Measurements from ENCODE around the gene KLHDC7B.

The KLHDC7B gene

DNA sequence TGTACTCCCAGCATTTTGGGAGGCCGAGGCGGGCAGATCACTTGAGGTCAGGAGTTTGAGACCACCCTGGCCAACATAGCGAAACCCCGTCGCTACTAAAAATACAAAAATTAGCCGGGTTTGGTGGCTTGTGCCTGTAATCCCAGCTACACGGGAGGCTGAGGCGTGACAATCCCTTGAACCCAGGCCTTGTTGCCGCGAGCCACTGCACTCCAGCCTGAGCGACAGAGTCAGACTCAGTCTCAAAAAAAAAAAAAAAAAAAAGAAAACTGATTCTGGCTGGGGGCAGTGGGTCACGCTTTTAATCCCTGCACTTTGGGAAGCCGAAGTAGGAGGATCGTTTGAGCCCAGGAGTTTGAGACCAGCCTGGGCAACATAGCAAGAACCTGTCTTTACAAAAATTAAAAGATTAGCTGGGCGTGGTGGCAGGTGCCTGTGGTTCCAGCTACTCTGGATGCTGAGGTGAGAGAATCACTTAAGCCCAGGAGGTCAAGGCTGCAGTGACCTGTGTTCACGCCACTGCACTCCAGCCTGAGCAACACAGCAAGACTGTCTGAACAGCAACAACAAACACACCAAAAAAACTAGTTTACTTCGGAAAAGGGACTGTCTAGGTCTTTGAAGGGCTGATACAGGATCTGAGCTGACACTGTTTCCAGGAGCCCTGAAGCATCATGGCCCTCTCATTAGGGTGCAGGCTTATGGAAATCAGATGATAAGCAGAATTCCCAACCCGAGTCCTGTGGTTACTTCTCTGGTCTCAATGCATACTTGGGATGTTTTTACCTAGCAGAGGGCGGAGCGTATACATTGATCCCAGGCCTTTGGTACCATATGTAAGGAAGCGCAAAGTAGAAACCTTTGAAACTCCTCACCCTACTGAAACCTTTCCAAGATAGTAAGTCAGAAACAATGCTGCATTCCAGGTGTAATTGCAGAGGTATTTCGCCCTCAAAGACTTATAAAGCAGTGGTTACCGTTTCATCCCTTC lies 38.7 kb downstream of the KLHDC7B start:
- no peak for DNase-seq (ENCODE audit: low spot score)
- TF ChIP-seq, protein P1, sequence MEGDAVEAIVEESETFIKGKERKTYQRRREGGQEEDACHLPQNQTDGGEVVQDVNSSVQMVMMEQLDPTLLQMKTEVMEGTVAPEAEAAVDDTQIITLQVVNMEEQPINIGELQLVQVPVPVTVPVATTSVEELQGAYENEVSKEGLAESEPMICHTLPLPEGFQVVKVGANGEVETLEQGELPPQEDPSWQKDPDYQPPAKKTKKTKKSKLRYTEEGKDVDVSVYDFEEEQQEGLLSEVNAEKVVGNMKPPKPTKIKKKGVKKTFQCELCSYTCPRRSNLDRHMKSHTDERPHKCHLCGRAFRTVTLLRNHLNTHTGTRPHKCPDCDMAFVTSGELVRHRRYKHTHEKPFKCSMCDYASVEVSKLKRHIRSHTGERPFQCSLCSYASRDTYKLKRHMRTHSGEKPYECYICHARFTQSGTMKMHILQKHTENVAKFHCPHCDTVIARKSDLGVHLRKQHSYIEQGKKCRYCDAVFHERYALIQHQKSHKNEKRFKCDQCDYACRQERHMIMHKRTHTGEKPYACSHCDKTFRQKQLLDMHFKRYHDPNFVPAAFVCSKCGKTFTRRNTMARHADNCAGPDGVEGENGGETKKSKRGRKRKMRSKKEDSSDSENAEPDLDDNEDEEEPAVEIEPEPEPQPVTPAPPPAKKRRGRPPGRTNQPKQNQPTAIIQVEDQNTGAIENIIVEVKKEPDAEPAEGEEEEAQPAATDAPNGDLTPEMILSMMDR (IDR thresholded peaks at IDR 0.05; ENCODE audit: extremely low read depth, insufficient read depth, missing control alignments) = no peak
- in situ Hi-C loops (cut with MboI; ENCODE audit: low pct_unique_long_range_greater_than_20kb, low sequenced_read_pairs, unreplicated experiment) = no loop called here

DNA sequence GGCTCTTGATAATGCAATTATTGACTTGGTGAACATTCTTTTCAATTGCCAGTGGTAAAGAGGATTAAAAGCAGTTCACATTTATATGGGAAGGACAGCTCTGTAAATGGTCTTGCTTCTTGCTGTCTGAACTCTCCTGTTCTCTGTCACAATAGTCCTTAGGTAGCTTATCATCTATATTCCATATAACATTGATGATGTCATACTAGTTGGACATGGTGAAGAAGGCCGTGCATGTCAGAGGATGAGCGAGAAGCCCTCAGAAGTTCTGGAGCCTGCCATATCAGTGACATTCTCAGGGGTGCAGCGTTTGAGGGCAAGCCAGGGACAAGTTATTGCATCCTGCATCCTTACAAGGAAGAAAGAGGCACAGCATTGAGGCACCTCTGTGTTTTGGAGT lies 39.5 kb downstream of the KLHDC7B start:
- in situ Hi-C loops (cut with MboI; ENCODE audit: low pct_unique_long_range_greater_than_20kb, low sequenced_read_pairs, unreplicated experiment) = no loop called here
- TF ChIP-seq, protein P1 (IDR thresholded peaks at IDR 0.05; ENCODE audit: extremely low read depth, insufficient read depth, missing control alignments) = no peak
- DNase-seq (ENCODE audit: low spot score) = no peak

DNA sequence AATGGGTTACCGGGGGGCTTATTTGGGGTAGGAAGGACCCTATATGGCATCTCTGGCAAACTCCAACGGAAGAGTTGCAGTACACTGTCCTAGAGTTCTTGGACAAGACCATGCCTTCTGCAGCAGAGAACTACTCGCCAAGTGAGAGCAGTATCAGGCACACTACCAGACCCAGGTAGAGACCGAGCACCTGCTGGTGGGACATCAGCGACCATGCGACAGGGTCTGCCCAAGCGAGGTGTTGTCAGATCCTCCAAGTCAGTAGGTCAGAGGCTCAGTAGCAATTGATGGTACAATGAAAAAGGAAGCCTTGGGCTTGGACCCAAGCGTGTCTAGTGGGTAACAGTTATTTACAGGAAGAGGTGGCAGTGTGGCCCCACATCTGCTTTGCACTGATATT lies 40.1 kb downstream of the KLHDC7B start:
- TF ChIP-seq, protein P1 (IDR thresholded peaks at IDR 0.05; ENCODE audit: extremely low read depth, insufficient read depth, missing control alignments) = no peak
- in situ Hi-C loops (cut with MboI; ENCODE audit: low pct_unique_long_range_greater_than_20kb, low sequenced_read_pairs, unreplicated experiment) = no loop called here
- DNase-seq (ENCODE audit: low spot score) = no peak

GRCh38 chr22:50586416-50586815 lies 40.7 kb downstream of the KLHDC7B start:
- TF ChIP-seq, protein P1 (IDR thresholded peaks at IDR 0.05; ENCODE audit: extremely low read depth, insufficient read depth, missing control alignments) = no peak

GRCh38 chr22:50587407-50587806 lies 41.7 kb downstream of the KLHDC7B start:
- TF ChIP-seq, protein P1 (IDR thresholded peaks at IDR 0.05; ENCODE audit: extremely low read depth, insufficient read depth, missing control alignments) = no peak
- DNase-seq (ENCODE audit: low spot score) = no peak
- in situ Hi-C loops (cut with MboI; ENCODE audit: low pct_unique_long_range_greater_than_20kb, low sequenced_read_pairs, unreplicated experiment) = no loop called here

More at GRCh38 chr22:50586416-50586815, 40.7 kb downstream of the KLHDC7B start:
- no peak for DNase-seq (ENCODE audit: low spot score)
- in situ Hi-C loops (cut with MboI; ENCODE audit: low pct_unique_long_range_greater_than_20kb, low sequenced_read_pairs, unreplicated experiment) = no loop called here

- no peak for DNase-seq (ENCODE audit: low spot score)
- in situ Hi-C loops (cut with MboI; ENCODE audit: low pct_unique_long_range_greater_than_20kb, low sequenced_read_pairs, unreplicated experiment) = no loop called here
- TF ChIP-seq, protein P1 (IDR thresholded peaks at IDR 0.05; ENCODE audit: extremely low read depth, insufficient read depth, missing control alignments) = no peak
Measured at GRCh38 chr22:50595189-50595588, 49.5 kb downstream of the KLHDC7B start.

Measured in GM13977 (cell line).